HepG2 (cell line): ENCODE data around the gene MRPL18. TPM values are rescaled to one million over a fixed set of nuclear protein-coding genes. Genes with fewer than 3 reads are reported as not detected.

Experiments used
- ADNP ChIP-seq: sonication (generic); formaldehyde crosslinking; IDR thresholded peaks from 2 replicates; pipeline ENCODE4 v1.4.0; 2020; ENCODE audit warnings: missing genetic modification reagents
- EED ChIP-seq: sonication (generic); formaldehyde crosslinking; IDR thresholded peaks from 2 replicates; pipeline ENCODE4 v1.5.0; 2020; ENCODE audit warnings: mild to moderate bottlenecking, missing genetic modification reagents
- KDM5B ChIP-seq: sonication (generic); formaldehyde crosslinking; IDR thresholded peaks from 2 replicates; pipeline ENCODE4 v1.4.0; 2020; ENCODE audit warnings: missing genetic modification reagents, mild to moderate bottlenecking, borderline replicate concordance
- KLF6 ChIP-seq: IDR thresholded peaks from 2 replicates; pipeline ENCODE4 v1.8.0; 2016; ENCODE audit warnings: missing biosample characterization, missing genetic modification reagents
- NONO ChIP-seq, 2 experiments: fragments of 450-650 bp in 1 of 2; sonication (generic) in 1 of 2; formaldehyde crosslinking in 1 of 2; IDR thresholded peaks in 1 of 2; conservative IDR thresholded peaks in 1 of 2; 2 replicates each; pipeline versions ENCODE4 v1.6.1 to v1.8.0; 2017 to 2022; ENCODE audit warnings: mild to moderate bottlenecking in 1 of 2, missing genetic modification reagents in 1 of 2, moderate library complexity in 1 of 2
- NR2F1 ChIP-seq, 2 experiments: fragments of 450-650 bp in 1 of 2; formaldehyde crosslinking in 1 of 2; IDR thresholded peaks; 2 replicates each; pipeline versions ENCODE4 v1.5.0 to v1.6.1; 2016 to 2020; ENCODE audit warnings: mild to moderate bottlenecking in 1 of 2, missing compliant biosample characterization in 1 of 2, missing genetic modification reagents in 1 of 2, moderate library complexity in 1 of 2
- RFXAP ChIP-seq: sonication (generic); formaldehyde crosslinking; IDR thresholded peaks from 2 replicates; pipeline ENCODE4 v1.4.0; 2020; ENCODE audit warnings: missing genetic modification reagents, borderline replicate concordance
- SCMH1 ChIP-seq: sonication (generic); formaldehyde crosslinking; IDR thresholded peaks from 2 replicates; pipeline ENCODE4 v1.9.0; 2021; ENCODE audit warnings: missing genetic modification reagents, mild to moderate bottlenecking, borderline replicate concordance
- ZNF282 ChIP-seq: fragments of 450-650 bp; IDR thresholded peaks from 2 replicates; pipeline ENCODE4 v1.6.1; 2018; ENCODE audit not compliant: partially characterized antibody
- ZNF414 ChIP-seq: sonication (generic); formaldehyde crosslinking; IDR thresholded peaks from 2 replicates; pipeline ENCODE4 v1.5.0; 2020; ENCODE audit warnings: missing genetic modification reagents
- ZNF501 ChIP-seq: sonication (generic); formaldehyde crosslinking; IDR thresholded peaks from 2 replicates; pipeline ENCODE4 v1.5.1; 2020; ENCODE audit warnings: mild to moderate bottlenecking, moderate library complexity, missing genetic modification reagents
- ZNF567 ChIP-seq: sonication (generic); formaldehyde crosslinking; IDR thresholded peaks from 2 replicates; pipeline ENCODE4 v1.8.1; 2023; ENCODE audit warnings: mild to moderate bottlenecking, missing genetic modification reagents, borderline replicate concordance
- ZNF749 ChIP-seq: sonication (generic); formaldehyde crosslinking; IDR thresholded peaks from 2 replicates; pipeline ENCODE4 v1.8.0; 2022; ENCODE audit warnings: mild to moderate bottlenecking, missing genetic modification reagents, moderate library complexity, borderline replicate concordance
- ZNF891 ChIP-seq: sonication (generic); formaldehyde crosslinking; IDR thresholded peaks from 2 replicates; pipeline ENCODE4 v1.5.0; 2020; ENCODE audit warnings: mild to moderate bottlenecking, missing genetic modification reagents
- polyA plus RNA-seq, 8 experiments: library from polyadenylated mRNA; depleted of rRNA in 3 of 8; stranded (reverse) in 7 of 8; unstranded in 1 of 8; fragments of >200 nt; fragmentation: Illumina TruSeq in 4 of 8; extraction: Trizol in 4 of 8; gene quantifications; 2 replicates each; pipeline versions ENCODE4 v1.2.1 to v1.2.3, GENCODE V29; 2011 to 2016; ENCODE audit warnings: low read depth in 4 of 8, missing spikeins in 1 of 8, mixed read lengths in 1 of 8; ENCODE audit not compliant: insufficient read depth in 1 of 8
- total RNA-seq, 5 experiments: library from RNA; depleted of rRNA; stranded (reverse); fragments of >200 nt; fragmentation: Illumina TruSeq; extraction: Trizol; gene quantifications; 2 replicates each; pipeline ENCODE4 v1.2.3, GENCODE V29; 2016; ENCODE audit warnings: low read depth in 1 of 5
- TF ChIP-seq, protein P1 (sequence below): sonication (generic); formaldehyde crosslinking; IDR thresholded peaks from 2 replicates; pipeline ENCODE4 v1.5.0; 2020; ENCODE audit warnings: missing genetic modification reagents
- TF ChIP-seq, protein P2 (sequence below): sonication (generic); formaldehyde crosslinking; IDR thresholded peaks from 2 replicates; pipeline ENCODE4 v1.8.0; 2022; ENCODE audit warnings: mild to moderate bottlenecking, missing genetic modification reagents, borderline replicate concordance
- TF ChIP-seq, protein P3 (sequence below): sonication (generic); formaldehyde crosslinking; IDR thresholded peaks from 2 replicates; pipeline ENCODE4 v1.9.0; 2021; ENCODE audit warnings: missing genetic modification reagents, borderline replicate concordance
- TF ChIP-seq, protein P4 (sequence below): IDR thresholded peaks from 2 replicates; pipeline ENCODE4 v1.6.1; 2016; ENCODE audit warnings: mild to moderate bottlenecking
- TF ChIP-seq, protein P5 (sequence below): IDR thresholded peaks from 2 replicates; pipeline ENCODE4 v1.6.1; 2016; ENCODE audit warnings: control low read depth

MRPL18 gene
- total and polyA plus RNA-seq, 2 of the 13 experiments (the other 11 are each of a cell fraction or from before 2014, with no cell fraction given), result 85.6 to 176 TPM

GRCh38 chr6:159790956-159791598, 810 bp downstream of the MRPL18 start (continued):
- TF ChIP-seq ZNF749 (no peak), KDM5B (CRISPR knock-in tag) (0 out of 2 replicates have a peak, but pooled peaks have one; percentile 27), SCMH1 (CRISPR knock-in tag) (no peak), KLF6 (CRISPR knock-in tag) (0 out of 2 replicates have a peak, but pooled peaks have one; percentile 37), NR2F1 (CRISPR knock-in tag; IDR thresholded peaks at IDR 0.05) (no peak), ZNF414 (CRISPR knock-in tag) (0 out of 2 replicates have a peak, but pooled peaks have one; percentile 47), NONO (IDR thresholded peaks at IDR 0.05) (no peak), NONO (CRISPR knock-in tag; conservative IDR thresholded peaks at IDR 0.05) (no peak), ZNF501 (CRISPR knock-in tag) (no peak; the same call in 1 of the 2 replicates), RFXAP (CRISPR knock-in tag) (no peak), ZNF891 (CRISPR knock-in tag) (no peak), ZNF282 (no peak), ADNP (CRISPR knock-in tag) (no peak), ZNF567 (no peak), EED (CRISPR knock-in tag) (0 out of 2 replicates have a peak, but pooled peaks have one; percentile 7)
- TF ChIP-seq, protein P1, sequence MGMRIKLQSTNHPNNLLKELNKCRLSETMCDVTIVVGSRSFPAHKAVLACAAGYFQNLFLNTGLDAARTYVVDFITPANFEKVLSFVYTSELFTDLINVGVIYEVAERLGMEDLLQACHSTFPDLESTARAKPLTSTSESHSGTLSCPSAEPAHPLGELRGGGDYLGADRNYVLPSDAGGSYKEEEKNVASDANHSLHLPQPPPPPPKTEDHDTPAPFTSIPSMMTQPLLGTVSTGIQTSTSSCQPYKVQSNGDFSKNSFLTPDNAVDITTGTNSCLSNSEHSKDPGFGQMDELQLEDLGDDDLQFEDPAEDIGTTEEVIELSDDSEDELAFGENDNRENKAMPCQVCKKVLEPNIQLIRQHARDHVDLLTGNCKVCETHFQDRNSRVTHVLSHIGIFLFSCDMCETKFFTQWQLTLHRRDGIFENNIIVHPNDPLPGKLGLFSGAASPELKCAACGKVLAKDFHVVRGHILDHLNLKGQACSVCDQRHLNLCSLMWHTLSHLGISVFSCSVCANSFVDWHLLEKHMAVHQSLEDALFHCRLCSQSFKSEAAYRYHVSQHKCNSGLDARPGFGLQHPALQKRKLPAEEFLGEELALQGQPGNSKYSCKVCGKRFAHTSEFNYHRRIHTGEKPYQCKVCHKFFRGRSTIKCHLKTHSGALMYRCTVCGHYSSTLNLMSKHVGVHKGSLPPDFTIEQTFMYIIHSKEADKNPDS, result 0 out of 2 replicates have a peak, but pooled peaks have one; percentile 34
- TF ChIP-seq, protein P2, sequence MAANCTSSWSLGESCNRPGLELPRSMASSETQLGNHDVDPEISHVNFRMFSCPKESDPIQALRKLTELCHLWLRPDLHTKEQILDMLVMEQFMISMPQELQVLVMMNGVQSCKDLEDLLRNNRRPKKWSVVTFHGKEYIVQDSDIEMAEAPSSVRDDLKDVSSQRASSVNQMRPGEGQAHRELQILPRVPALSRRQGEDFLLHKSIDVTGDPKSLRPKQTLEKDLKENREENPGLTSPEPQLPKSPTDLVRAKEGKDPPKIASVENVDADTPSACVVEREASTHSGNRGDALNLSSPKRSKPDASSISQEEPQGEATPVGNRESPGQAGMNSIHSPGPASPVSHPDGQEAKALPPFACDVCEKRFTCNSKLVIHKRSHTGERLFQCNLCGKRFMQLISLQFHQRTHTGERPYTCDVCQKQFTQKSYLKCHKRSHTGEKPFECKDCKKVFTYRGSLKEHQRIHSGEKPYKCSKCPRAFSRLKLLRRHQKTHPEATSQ (CRISPR knock-in tag), result no peak
- TF ChIP-seq, protein P3, sequence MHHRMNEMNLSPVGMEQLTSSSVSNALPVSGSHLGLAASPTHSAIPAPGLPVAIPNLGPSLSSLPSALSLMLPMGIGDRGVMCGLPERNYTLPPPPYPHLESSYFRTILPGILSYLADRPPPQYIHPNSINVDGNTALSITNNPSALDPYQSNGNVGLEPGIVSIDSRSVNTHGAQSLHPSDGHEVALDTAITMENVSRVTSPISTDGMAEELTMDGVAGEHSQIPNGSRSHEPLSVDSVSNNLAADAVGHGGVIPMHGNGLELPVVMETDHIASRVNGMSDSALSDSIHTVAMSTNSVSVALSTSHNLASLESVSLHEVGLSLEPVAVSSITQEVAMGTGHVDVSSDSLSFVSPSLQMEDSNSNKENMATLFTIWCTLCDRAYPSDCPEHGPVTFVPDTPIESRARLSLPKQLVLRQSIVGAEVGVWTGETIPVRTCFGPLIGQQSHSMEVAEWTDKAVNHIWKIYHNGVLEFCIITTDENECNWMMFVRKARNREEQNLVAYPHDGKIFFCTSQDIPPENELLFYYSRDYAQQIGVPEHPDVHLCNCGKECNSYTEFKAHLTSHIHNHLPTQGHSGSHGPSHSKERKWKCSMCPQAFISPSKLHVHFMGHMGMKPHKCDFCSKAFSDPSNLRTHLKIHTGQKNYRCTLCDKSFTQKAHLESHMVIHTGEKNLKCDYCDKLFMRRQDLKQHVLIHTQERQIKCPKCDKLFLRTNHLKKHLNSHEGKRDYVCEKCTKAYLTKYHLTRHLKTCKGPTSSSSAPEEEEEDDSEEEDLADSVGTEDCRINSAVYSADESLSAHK, result no peak
- TF ChIP-seq, protein P4, sequence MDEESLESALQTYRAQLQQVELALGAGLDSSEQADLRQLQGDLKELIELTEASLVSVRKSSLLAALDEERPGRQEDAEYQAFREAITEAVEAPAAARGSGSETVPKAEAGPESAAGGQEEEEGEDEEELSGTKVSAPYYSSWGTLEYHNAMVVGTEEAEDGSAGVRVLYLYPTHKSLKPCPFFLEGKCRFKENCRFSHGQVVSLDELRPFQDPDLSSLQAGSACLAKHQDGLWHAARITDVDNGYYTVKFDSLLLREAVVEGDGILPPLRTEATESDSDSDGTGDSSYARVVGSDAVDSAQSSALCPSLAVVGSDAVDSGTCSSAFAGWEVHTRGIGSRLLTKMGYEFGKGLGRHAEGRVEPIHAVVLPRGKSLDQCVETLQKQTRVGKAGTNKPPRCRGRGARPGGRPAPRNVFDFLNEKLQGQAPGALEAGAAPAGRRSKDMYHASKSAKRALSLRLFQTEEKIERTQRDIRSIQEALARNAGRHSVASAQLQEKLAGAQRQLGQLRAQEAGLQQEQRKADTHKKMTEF (CRISPR knock-in tag), result 0 out of 2 replicates have a peak, but pooled peaks have one; percentile 4
- TF ChIP-seq, protein P5, sequence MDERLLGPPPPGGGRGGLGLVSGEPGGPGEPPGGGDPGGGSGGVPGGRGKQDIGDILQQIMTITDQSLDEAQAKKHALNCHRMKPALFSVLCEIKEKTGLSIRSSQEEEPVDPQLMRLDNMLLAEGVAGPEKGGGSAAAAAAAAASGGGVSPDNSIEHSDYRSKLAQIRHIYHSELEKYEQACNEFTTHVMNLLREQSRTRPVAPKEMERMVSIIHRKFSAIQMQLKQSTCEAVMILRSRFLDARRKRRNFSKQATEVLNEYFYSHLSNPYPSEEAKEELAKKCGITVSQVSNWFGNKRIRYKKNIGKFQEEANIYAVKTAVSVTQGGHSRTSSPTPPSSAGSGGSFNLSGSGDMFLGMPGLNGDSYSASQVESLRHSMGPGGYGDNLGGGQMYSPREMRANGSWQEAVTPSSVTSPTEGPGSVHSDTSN, result 0 out of 2 replicates have a peak, but pooled peaks have one; percentile 39
